ENCODE measurements around the gene PRL. TPM values are rescaled to one million over a fixed set of nuclear protein-coding genes. Genes with fewer than 3 reads are reported as not detected.

PRL gene
- total RNA-seq, 1 experiment from 2014 or later = not detected

DNA sequence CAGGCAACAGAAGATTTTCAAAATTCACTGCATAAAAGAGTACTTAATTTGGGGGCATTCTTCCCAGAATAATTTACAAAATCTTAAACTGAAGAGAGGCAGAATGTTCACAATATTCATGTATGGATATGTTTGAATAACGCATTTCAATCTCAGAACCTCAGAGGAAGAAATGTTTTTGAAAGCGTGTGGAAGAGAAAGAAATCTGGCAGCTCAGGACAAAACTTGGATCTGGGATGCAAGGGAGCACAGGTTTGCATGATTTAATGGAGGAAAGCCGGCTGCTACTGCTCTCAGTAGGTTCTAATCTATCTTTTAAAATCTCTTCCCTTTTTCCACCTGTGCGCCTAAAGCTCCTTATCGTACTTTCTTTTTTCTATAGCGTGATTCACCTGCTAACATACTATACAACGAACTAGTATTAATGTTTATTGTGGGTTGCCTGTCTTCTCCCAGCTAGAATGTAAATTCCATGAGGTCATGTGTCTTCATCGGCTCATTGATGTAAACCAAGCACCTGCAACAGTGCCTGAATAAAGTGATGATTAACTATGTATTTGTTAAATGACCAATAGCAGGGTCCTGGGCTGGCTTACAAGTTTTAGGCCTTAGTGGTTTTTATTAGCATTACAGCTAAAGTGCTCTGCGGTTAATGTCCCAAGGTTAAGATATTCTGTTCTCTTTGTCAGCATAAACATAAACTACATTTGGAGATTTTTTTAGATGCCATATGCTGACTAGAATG is 15.3 kb downstream of the PRL start:
- H3K4me3 ChIP-seq (ENCODE audit: low read depth, low read length) = no peak overlapping the region
- Mint-ChIP-seq H3K27ac (ENCODE audit: unreplicated experiment) (no peak overlapping the region), H3K4me3 (ENCODE audit: unreplicated experiment) (no peak overlapping the region), H3K27me3 (ENCODE audit: insufficient read depth, unreplicated experiment) (no peaks in the 10 kb centered on the region), H3K4me1 (ENCODE audit: low read depth, unreplicated experiment) (no peaks in the 10 kb centered on the region), H3K9me3 (ENCODE audit: unreplicated experiment) (peaks cover 11% of the 10 kb centered on the region), H3K36me3 (ENCODE audit: insufficient read depth, unreplicated experiment) (no peaks in the 10 kb centered on the region)
- ChIA-PET CTCF (no interaction called here), POLR2A (no interaction called here)
- no peak for DNase-seq
- H3K9me3 ChIP-seq = no peaks in the 10 kb centered on the region
- no peaks in the 10 kb centered on the region for H3K36me3 ChIP-seq (ENCODE audit: control insufficient read depth, insufficient read depth, low read length)
- intact Hi-C loops (cut with micrococcal nuclease; ENCODE audit: unreplicated experiment) = no loop called here
- TF ChIP-seq, protein P1, sequence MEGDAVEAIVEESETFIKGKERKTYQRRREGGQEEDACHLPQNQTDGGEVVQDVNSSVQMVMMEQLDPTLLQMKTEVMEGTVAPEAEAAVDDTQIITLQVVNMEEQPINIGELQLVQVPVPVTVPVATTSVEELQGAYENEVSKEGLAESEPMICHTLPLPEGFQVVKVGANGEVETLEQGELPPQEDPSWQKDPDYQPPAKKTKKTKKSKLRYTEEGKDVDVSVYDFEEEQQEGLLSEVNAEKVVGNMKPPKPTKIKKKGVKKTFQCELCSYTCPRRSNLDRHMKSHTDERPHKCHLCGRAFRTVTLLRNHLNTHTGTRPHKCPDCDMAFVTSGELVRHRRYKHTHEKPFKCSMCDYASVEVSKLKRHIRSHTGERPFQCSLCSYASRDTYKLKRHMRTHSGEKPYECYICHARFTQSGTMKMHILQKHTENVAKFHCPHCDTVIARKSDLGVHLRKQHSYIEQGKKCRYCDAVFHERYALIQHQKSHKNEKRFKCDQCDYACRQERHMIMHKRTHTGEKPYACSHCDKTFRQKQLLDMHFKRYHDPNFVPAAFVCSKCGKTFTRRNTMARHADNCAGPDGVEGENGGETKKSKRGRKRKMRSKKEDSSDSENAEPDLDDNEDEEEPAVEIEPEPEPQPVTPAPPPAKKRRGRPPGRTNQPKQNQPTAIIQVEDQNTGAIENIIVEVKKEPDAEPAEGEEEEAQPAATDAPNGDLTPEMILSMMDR (IDR thresholded peaks at IDR 0.05; ENCODE audit: insufficient read depth in 1 of 2, low read depth in 1 of 2, low read length in 1 of 2, severe bottlenecking in 1 of 2, unreplicated experiment in 1 of 2) = no peak
- no TSS peak for BruUV-seq (replicated peaks)
- no peaks in the 10 kb centered on the region for H3K4me1 ChIP-seq
- no peaks in the 10 kb centered on the region for H3K27me3 ChIP-seq (replicated peaks; ENCODE audit: control insufficient read depth, insufficient read depth, low read length)

DNA sequence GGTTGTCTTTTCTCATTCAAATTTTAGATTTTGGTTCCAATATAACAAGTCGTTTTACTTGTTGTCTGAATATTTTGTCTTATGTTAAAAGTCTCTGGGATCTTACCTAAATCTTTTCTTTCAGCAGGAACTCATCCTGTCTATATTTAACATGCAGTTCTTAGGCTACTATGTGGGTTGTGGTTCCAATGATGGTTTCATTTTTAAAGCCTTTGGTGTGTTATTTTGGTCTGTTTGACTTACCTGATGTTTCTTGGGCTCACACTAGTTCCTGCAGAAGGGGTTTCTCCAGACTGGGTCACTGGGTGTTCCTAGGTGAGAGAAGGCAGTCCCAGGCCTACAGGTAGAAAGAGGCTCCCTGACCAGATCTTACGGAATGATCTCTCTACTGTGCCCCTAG is 17.4 kb downstream of the PRL start:
- Mint-ChIP-seq H3K27me3 (ENCODE audit: insufficient read depth, unreplicated experiment) (no peaks in the 10 kb centered on the region), H3K27ac (ENCODE audit: unreplicated experiment) (no peak overlapping the region), H3K9me3 (ENCODE audit: unreplicated experiment) (peaks cover 11% of the 10 kb centered on the region), H3K36me3 (ENCODE audit: insufficient read depth, unreplicated experiment) (no peaks in the 10 kb centered on the region), H3K4me3 (ENCODE audit: unreplicated experiment) (no peak overlapping the region), H3K4me1 (ENCODE audit: low read depth, unreplicated experiment) (no peaks in the 10 kb centered on the region)
- Histone ChIP-seq H3K27me3 (replicated peaks; ENCODE audit: control insufficient read depth, insufficient read depth, low read length) (no peaks in the 10 kb centered on the region), H3K9me3 (no peaks in the 10 kb centered on the region), H3K4me1 (no peaks in the 10 kb centered on the region), H3K36me3 (ENCODE audit: control insufficient read depth, insufficient read depth, low read length) (no peaks in the 10 kb centered on the region), H3K4me3 (ENCODE audit: low read depth, low read length) (no peak overlapping the region)
- no peak for DNase-seq
- CTCF ChIA-PET = no interaction called here
- BruUV-seq (replicated peaks) = no TSS peak
- intact Hi-C loops (cut with micrococcal nuclease; ENCODE audit: unreplicated experiment) = no loop called here
- TF ChIP-seq, protein P1 (IDR thresholded peaks at IDR 0.05; ENCODE audit: insufficient read depth in 1 of 2, low read depth in 1 of 2, low read length in 1 of 2, severe bottlenecking in 1 of 2, unreplicated experiment in 1 of 2) = no peak
- POLR2A ChIA-PET = no interaction called here

DNA sequence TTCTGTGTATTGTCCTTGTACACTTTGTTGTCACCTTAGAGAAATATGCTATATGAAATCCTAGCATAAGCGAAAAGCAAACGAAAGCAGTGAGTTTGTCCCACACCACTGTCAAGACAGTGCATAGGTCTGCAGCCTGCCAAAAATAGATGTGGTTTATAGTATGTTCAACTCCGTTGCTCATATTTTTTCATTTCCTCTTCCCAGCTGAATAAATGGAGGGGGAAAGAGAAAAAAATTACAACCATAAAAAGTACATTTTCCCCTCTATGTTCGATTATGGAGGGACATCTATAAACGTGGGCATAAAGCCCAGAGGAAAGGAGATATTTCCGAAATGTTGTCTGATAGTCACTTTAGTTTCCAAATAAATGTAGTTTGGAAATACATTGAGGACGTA is 25.8 kb downstream of the PRL start:
- TF ChIP-seq, protein P1 (IDR thresholded peaks at IDR 0.05; ENCODE audit: insufficient read depth in 1 of 2, low read depth in 1 of 2, low read length in 1 of 2, severe bottlenecking in 1 of 2, unreplicated experiment in 1 of 2) = no peak
- Mint-ChIP-seq H3K4me1 (ENCODE audit: low read depth, unreplicated experiment) (no peaks in the 10 kb centered on the region), H3K4me3 (ENCODE audit: unreplicated experiment) (no peak overlapping the region), H3K36me3 (ENCODE audit: insufficient read depth, unreplicated experiment) (no peaks in the 10 kb centered on the region), H3K27me3 (ENCODE audit: insufficient read depth, unreplicated experiment) (no peaks in the 10 kb centered on the region), H3K9me3 (ENCODE audit: unreplicated experiment) (no peaks in the 10 kb centered on the region), H3K27ac (ENCODE audit: unreplicated experiment) (no peak overlapping the region)
- Histone ChIP-seq H3K4me1 (no peaks in the 10 kb centered on the region), H3K9me3 (no peaks in the 10 kb centered on the region), H3K4me3 (ENCODE audit: low read depth, low read length) (no peak overlapping the region), H3K36me3 (ENCODE audit: control insufficient read depth, insufficient read depth, low read length) (no peaks in the 10 kb centered on the region), H3K27me3 (replicated peaks; ENCODE audit: control insufficient read depth, insufficient read depth, low read length) (no peaks in the 10 kb centered on the region)
- no peak for DNase-seq
- POLR2A ChIA-PET = no interaction called here
- intact Hi-C loops (cut with micrococcal nuclease; ENCODE audit: unreplicated experiment) = no loop called here
- no TSS peak for BruUV-seq (replicated peaks)
- CTCF ChIA-PET = no interaction called here
